ENCODE data around the gene NUMB. TPM values are rescaled to one million over a fixed set of nuclear protein-coding genes. Genes with fewer than 3 reads are reported as not detected.
"Not testable (repeated sequence)": the region's sequence is repeated elsewhere in the genome, so short reads cannot be mapped to it uniquely, and the experiment has no call there.

Gene NUMB
- total RNA-seq, 1 experiment from 2014 or later, result 41.1 TPM

DNA sequence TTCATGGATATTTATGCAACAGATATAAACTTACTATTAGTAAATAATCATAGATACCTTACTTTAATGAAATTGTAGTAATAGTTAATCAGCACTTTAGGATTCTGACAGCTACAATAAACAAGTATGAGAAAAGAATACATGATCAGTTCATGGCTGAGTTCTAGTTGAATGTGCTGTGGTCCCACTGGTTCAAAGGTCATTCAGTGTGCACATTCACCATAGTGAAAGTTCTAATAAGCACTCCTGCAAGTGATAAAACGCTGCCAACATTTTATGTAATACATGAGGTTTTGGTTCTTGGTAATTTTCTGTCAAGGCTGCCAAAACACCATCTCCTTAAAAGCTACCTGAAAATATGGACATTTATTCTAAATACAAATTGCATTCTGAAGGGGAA lies 92.6 kb downstream of the NUMB start:
- no peak for DNase-seq
- no peak overlapping the region for H3K27ac ChIP-seq (ENCODE audit: low read length)
- H4K20me1 ChIP-seq (ENCODE audit: insufficient read depth, low read depth, low read length), result no peaks in the 10 kb centered on the region
- H3K9ac ChIP-seq (ENCODE audit: low read length), result no peak overlapping the region
- H3K9me2 ChIP-seq (replicated peaks; ENCODE audit: insufficient read depth, low read length), result no peaks in the 10 kb centered on the region
- H3K4me2 ChIP-seq (ENCODE audit: low read depth, low read length, poor library complexity, severe bottlenecking), result no peak overlapping the region
- no peaks in the 10 kb centered on the region for H3K9me3 ChIP-seq (ENCODE audit: low read length)
- H3K36me3 ChIP-seq (ENCODE audit: insufficient read depth, low read length), result no peaks in the 10 kb centered on the region
- no peak overlapping the region for H3K4me3 ChIP-seq (ENCODE audit: low read length)
- no peaks in the 10 kb centered on the region for H3K79me2 ChIP-seq (ENCODE audit: low read length)
- no peak overlapping the region for H2AFZ ChIP-seq (ENCODE audit: low read length)
- H3K4me1 ChIP-seq (ENCODE audit: low read length), result peaks cover 9% of the 10 kb centered on the region
- no peaks in the 10 kb centered on the region for H3K27me3 ChIP-seq (ENCODE audit: low read length)

DNA sequence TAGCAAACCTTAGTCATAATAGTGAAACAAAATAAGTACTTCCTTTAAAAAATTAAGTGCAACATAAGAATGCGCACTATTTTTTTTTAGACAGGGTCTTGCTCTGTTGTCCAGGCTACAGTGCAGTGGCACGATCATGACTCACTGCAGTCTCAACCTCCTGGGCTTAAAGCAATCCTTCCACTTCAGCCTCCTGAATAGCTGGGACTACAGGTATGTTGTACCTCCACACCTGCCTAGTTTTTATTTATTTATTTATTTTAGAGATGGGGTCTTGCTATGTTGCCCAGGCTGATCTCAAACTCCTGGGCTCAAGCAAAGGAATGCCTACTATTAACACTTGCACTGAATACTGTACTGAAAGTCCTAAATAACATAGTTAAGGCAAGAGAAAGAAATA lies 93.8 kb downstream of the NUMB start:
- H3K27ac ChIP-seq (ENCODE audit: low read length), result no peak overlapping the region
- no peak for DNase-seq
- H3K9me2 ChIP-seq (replicated peaks; ENCODE audit: insufficient read depth, low read length), result no peaks in the 10 kb centered on the region
- H3K36me3 ChIP-seq (ENCODE audit: insufficient read depth, low read length), result no peaks in the 10 kb centered on the region
- H3K4me2 ChIP-seq (ENCODE audit: low read depth, low read length, poor library complexity, severe bottlenecking), result no peak overlapping the region
- H4K20me1 ChIP-seq (ENCODE audit: insufficient read depth, low read depth, low read length), result no peaks in the 10 kb centered on the region
- no peak overlapping the region for H3K9ac ChIP-seq (ENCODE audit: low read length)
- H3K4me3 ChIP-seq (ENCODE audit: low read length), result no peak overlapping the region
- H2AFZ ChIP-seq (ENCODE audit: low read length), result no peak overlapping the region
- H3K79me2 ChIP-seq (ENCODE audit: low read length), result no peaks in the 10 kb centered on the region
- H3K4me1 ChIP-seq (ENCODE audit: low read length), result peaks cover 4% of the 10 kb centered on the region
- H3K27me3 ChIP-seq (ENCODE audit: low read length), result no peaks in the 10 kb centered on the region
- no peaks in the 10 kb centered on the region for H3K9me3 ChIP-seq (ENCODE audit: low read length)

DNA sequence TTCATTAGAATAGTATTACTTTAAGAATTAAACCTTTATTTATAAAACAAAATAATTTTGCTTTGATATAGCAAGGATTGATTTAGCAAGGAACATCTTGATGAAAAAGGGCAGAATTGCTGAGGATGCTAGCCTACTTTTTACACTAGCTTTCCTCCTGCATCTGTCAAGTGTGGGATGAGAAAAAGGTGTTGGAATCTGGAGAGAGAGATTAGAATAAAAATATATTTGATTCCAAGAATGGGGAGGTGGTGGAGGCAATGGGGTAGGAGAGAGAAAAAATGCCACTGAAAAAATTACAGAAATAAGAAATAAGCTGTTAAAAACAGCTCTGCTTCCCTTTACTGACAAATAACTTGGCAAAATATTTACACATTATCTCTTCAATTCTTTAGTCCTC lies 98.9 kb downstream of the NUMB start:
- Histone ChIP-seq H3K79me2 (ENCODE audit: low read length) (no peaks in the 10 kb centered on the region), H2AFZ (ENCODE audit: low read length) (no peak overlapping the region), H3K36me3 (ENCODE audit: insufficient read depth, low read length) (no peaks in the 10 kb centered on the region), H3K9me3 (ENCODE audit: low read length) (no peaks in the 10 kb centered on the region), H3K27ac (ENCODE audit: low read length) (no peak overlapping the region), H3K9me2 (replicated peaks; ENCODE audit: insufficient read depth, low read length) (no peaks in the 10 kb centered on the region), H3K4me3 (ENCODE audit: low read length) (no peak overlapping the region), H4K20me1 (ENCODE audit: insufficient read depth, low read depth, low read length) (no peaks in the 10 kb centered on the region), H3K9ac (ENCODE audit: low read length) (no peak overlapping the region), H3K4me1 (ENCODE audit: low read length) (no peaks in the 10 kb centered on the region), H3K4me2 (ENCODE audit: low read depth, low read length, poor library complexity, severe bottlenecking) (no peak overlapping the region), H3K27me3 (ENCODE audit: low read length) (no peaks in the 10 kb centered on the region)
- no peak for DNase-seq

DNA sequence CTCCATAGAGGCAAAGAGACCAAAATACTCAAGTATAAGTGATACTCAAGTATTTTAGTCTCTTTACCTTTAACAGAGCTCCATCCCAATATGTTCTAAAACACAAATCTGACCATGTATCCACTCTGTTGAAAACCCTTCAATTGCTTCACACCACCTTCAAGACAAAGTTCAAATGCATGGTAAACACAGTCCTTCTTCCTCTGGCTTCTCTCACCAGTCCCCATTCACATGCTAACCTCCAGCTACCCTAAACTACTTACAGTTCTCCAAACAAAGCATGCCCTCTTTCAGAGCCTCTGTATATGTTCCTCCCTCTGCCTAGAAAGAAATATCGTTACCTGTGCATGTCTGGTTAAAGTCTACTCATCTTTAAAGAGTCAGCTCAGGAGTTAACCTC lies 100.2 kb downstream of the NUMB start:
- H3K4me1 ChIP-seq (ENCODE audit: low read length), result no peaks in the 10 kb centered on the region
- no peak overlapping the region for H2AFZ ChIP-seq (ENCODE audit: low read length)
- no peak overlapping the region for H3K9ac ChIP-seq (ENCODE audit: low read length)
- no peak overlapping the region for H3K4me2 ChIP-seq (ENCODE audit: low read depth, low read length, poor library complexity, severe bottlenecking)
- H3K4me3 ChIP-seq (ENCODE audit: low read length), result no peak overlapping the region
- H3K9me2 ChIP-seq (replicated peaks; ENCODE audit: insufficient read depth, low read length), result no peaks in the 10 kb centered on the region
- H3K9me3 ChIP-seq (ENCODE audit: low read length), result no peaks in the 10 kb centered on the region
- H3K79me2 ChIP-seq (ENCODE audit: low read length), result no peaks in the 10 kb centered on the region
- H3K36me3 ChIP-seq (ENCODE audit: insufficient read depth, low read length), result no peaks in the 10 kb centered on the region
- DNase-seq, result no peak
- no peak overlapping the region for H3K27ac ChIP-seq (ENCODE audit: low read length)
- H4K20me1 ChIP-seq (ENCODE audit: insufficient read depth, low read depth, low read length), result no peaks in the 10 kb centered on the region
- no peaks in the 10 kb centered on the region for H3K27me3 ChIP-seq (ENCODE audit: low read length)

DNA sequence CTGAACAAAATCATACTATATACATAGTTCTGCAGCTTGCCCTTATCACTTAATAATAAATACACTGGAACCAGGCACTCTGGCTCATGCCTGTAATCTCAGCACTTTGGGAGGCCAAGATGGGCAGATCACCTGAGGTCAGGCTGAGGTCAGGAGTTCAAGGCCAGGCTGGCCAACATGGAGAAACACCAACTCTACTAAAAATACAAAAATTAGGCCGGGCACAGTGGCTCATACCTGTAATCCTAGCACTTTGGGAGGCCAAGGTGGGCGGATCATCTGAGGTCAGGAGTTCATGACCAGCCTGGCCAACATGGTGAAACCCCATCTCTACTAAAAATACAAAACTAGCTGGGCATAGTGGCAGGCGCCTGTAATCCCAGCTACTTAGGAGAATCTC lies 109.3 kb downstream of the NUMB start:
- H3K79me2 ChIP-seq (ENCODE audit: low read length); H3K4me3 ChIP-seq (ENCODE audit: low read length); H3K36me3 ChIP-seq (ENCODE audit: insufficient read depth, low read length); H3K27me3 ChIP-seq (ENCODE audit: low read length); H3K4me1 ChIP-seq (ENCODE audit: low read length); H3K9me2 ChIP-seq (replicated peaks; ENCODE audit: insufficient read depth, low read length); H3K4me2 ChIP-seq (ENCODE audit: low read depth, low read length, poor library complexity, severe bottlenecking); H3K27ac ChIP-seq (ENCODE audit: low read length); DNase-seq; H2AFZ ChIP-seq (ENCODE audit: low read length); H4K20me1 ChIP-seq (ENCODE audit: insufficient read depth, low read depth, low read length); H3K9me3 ChIP-seq (ENCODE audit: low read length); H3K9ac ChIP-seq (ENCODE audit: low read length): not testable (repeated sequence)

DNA sequence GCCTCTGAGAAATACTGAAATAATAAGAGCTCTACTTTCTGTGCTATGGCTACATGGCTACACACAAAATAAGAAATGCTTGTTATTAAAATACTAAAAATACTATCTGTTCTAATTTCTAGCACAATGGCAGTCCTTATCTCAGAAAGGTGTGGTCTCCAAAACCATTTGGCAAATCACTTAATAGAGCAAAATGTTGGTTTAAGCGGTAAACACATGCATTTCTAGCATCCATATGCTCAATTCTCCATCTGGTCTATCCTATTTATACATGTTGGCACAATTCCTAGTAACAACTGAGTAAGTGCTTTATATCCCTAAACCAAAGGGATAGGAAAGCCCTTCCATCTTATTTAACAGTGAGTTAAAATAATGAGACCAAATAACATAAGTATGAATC lies 114.0 kb downstream of the NUMB start:
- H3K4me2 ChIP-seq (ENCODE audit: low read depth, low read length, poor library complexity, severe bottlenecking), result no peak overlapping the region
- no peaks in the 10 kb centered on the region for H4K20me1 ChIP-seq (ENCODE audit: insufficient read depth, low read depth, low read length)
- H3K9me3 ChIP-seq (ENCODE audit: low read length), result no peaks in the 10 kb centered on the region
- H3K4me1 ChIP-seq (ENCODE audit: low read length), result no peaks in the 10 kb centered on the region
- no peaks in the 10 kb centered on the region; the same call in 1 of the 2 replicates for H3K79me2 ChIP-seq (ENCODE audit: low read length)
- H3K9me2 ChIP-seq (replicated peaks; ENCODE audit: insufficient read depth, low read length), result no peaks in the 10 kb centered on the region
- H3K9ac ChIP-seq (ENCODE audit: low read length), result no peak overlapping the region
- no peak overlapping the region for H3K4me3 ChIP-seq (ENCODE audit: low read length)
- no peak for DNase-seq
- no peak overlapping the region for H2AFZ ChIP-seq (ENCODE audit: low read length)
- no peaks in the 10 kb centered on the region for H3K27me3 ChIP-seq (ENCODE audit: low read length)
- no peaks in the 10 kb centered on the region for H3K36me3 ChIP-seq (ENCODE audit: insufficient read depth, low read length)
- H3K27ac ChIP-seq (ENCODE audit: low read length), result no peak overlapping the region

DNA sequence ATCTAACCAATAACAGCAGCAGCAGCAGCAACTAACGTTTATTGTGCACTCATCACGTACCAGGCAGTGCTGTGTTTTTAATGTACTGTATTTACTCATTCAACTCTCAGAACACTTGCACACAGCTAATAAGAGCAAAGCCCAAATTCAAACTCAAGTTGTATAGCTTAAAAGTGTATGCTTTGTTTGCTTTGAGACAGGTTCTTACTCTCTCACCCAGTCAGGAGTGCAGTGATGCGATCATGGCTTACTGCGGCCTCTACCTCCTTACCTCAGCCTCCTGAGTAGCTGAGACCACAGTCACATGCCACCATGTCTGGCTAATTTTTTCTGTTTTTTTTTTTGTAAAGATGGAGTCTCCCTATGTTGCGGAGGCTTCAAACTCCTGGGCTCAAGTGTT lies 115.7 kb downstream of the NUMB start:
- H3K9me2 ChIP-seq (replicated peaks; ENCODE audit: insufficient read depth, low read length), result no peaks in the 10 kb centered on the region
- no peaks in the 10 kb centered on the region for H3K27me3 ChIP-seq (ENCODE audit: low read length)
- H3K79me2 ChIP-seq (ENCODE audit: low read length), result no peaks in the 10 kb centered on the region; the same call in 1 of the 2 replicates
- H2AFZ ChIP-seq (ENCODE audit: low read length), result no peak overlapping the region
- H3K9me3 ChIP-seq (ENCODE audit: low read length), result no peaks in the 10 kb centered on the region
- no peaks in the 10 kb centered on the region for H4K20me1 ChIP-seq (ENCODE audit: insufficient read depth, low read depth, low read length)
- H3K4me2 ChIP-seq (ENCODE audit: low read depth, low read length, poor library complexity, severe bottlenecking), result no peak overlapping the region
- no peaks in the 10 kb centered on the region for H3K4me1 ChIP-seq (ENCODE audit: low read length)
- H3K36me3 ChIP-seq (ENCODE audit: insufficient read depth, low read length), result no peaks in the 10 kb centered on the region
- no peak overlapping the region for H3K27ac ChIP-seq (ENCODE audit: low read length)
- DNase-seq, result no peak
- H3K4me3 ChIP-seq (ENCODE audit: low read length), result no peak overlapping the region
- no peak overlapping the region for H3K9ac ChIP-seq (ENCODE audit: low read length)

DNA sequence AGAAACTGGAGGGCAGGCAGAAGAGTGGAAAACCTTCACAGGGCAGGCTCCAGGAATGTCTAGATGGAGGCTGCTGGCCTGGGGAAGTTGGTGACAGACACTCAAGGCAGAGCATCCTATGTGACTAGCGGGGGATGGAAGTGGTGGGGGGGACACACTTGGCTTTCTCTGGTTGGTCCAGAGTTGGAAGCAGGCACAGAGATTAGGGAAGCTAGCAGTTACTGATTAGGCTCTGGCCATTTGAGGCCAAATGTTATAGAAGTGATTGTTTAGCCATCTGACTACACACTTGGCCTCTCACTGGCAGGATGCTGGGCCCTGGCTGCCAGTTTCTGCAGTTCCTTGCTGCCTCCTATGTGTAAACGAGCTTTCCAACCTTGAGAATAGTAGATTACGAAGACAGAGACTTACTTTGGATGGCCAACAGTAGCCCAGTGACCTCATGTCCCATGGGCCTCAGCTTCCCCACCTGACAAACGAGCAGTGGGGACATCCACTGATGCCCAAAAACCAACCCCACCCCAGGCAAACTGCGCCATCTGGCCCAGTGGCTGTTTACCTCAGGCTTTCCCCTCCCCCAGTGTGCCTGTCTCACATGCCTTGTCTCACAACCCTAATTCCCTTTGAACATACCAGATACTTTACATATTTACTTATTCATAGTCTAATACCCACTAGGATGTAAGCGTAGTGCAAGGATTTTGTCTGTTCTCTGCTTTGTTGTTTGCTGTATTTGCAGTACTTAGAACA lies 118.3 kb downstream of the NUMB start:
- Histone ChIP-seq H4K20me1 (ENCODE audit: insufficient read depth, low read depth, low read length) (no peaks in the 10 kb centered on the region), H3K27ac (ENCODE audit: low read length) (no peak overlapping the region), H3K4me2 (ENCODE audit: low read depth, low read length, poor library complexity, severe bottlenecking) (no peak overlapping the region), H3K9me3 (ENCODE audit: low read length) (no peaks in the 10 kb centered on the region), H3K36me3 (ENCODE audit: insufficient read depth, low read length) (no peaks in the 10 kb centered on the region), H3K9ac (ENCODE audit: low read length) (no peak overlapping the region), H3K9me2 (replicated peaks; ENCODE audit: insufficient read depth, low read length) (no peaks in the 10 kb centered on the region), H3K79me2 (ENCODE audit: low read length) (no peaks in the 10 kb centered on the region; the same call in 1 of the 2 replicates), H3K4me1 (ENCODE audit: low read length) (no peaks in the 10 kb centered on the region), H3K4me3 (ENCODE audit: low read length) (no peak overlapping the region), H3K27me3 (ENCODE audit: low read length) (no peaks in the 10 kb centered on the region), H2AFZ (ENCODE audit: low read length) (no peak overlapping the region)
- DNase-seq, result no peak
